HG03135 (cell line): Measurements from ENCODE around the gene AMZ1.
A peak's percentile ranks its signal among the peaks of the same experiment; 100 is the strongest.

Source experiments
- ATAC-seq: cut with Tn5 transposase; IDR thresholded peaks from one replicate; pipeline ENCODE4 v1.9.1; 2021; ENCODE audit warnings: mild to moderate bottlenecking, moderate library complexity; ENCODE audit not compliant: unreplicated experiment

Gene AMZ1, protein sequence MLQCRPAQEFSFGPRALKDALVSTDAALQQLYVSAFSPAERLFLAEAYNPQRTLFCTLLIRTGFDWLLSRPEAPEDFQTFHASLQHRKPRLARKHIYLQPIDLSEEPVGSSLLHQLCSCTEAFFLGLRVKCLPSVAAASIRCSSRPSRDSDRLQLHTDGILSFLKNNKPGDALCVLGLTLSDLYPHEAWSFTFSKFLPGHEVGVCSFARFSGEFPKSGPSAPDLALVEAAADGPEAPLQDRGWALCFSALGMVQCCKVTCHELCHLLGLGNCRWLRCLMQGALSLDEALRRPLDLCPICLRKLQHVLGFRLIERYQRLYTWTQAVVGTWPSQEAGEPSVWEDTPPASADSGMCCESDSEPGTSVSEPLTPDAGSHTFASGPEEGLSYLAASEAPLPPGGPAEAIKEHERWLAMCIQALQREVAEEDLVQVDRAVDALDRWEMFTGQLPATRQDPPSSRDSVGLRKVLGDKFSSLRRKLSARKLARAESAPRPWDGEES

DNA sequence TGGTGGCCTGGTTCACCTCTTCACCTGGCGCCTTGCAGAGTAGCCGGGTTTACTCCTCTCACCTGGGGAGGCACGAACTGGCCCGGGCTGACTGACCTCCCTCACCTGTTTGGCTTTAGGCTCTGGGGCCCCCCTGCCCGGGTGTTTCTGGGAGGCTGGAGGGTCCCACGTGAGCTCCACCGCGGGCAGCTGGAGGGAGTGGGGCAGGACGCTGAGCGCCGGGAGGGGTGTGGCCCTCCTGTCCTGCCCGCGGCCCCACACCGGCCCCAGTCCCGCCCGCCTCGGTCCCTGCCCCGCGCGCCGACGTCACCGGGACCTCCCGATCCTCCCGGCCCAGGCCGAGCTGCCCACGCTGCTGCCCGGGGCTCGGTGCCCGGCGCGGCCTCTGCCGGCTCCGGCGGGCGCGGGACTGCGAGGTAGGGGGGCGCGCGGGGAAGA is at the start of gene AMZ1:
TSS of gene AMZ1 (plus strand) at position 322 of the 438 bp plus-strand sequence. CDS start 12,250 bp downstream, outside the sequence.
- ATAC-seq: no peak

DNA sequence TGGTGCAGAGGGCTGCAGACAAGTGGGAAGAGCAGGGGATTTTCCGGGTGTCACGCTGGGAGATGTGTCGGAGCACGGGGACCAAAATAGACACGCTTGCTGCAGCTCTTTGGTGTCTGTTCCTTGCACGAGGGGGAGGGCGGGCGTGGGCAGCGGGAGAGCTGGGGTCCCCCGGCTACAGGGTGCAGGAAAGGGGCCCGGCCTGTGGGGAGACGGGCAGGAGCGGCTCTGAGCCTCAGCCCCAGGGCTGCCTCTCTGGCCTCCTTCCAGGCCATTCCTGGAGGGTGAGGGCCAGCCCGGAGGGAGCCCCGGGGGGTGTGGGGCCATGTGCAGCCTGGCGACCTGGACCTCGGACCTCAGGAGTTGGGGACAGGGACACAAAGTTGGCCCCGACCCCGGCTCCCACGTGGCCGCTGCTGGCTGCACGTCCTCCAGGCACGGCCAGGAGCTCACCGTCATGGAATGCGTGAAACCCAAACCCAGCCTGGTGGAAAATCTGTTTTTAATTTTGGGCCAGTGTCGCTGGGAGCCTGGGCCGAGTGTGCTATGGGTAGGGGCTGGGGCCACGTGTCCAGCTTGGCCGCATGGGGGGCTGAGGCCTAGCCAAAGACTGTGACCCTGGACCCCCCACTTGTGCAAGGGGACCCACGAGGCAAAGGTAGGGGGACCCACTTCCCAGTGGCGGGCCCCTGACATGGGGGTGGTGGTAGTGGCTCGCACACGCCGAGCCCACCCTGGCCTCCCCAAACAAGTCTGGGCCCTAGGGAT is 49.6 kb upstream of the AMZ1 start:
- no peak for ATAC-seq

DNA sequence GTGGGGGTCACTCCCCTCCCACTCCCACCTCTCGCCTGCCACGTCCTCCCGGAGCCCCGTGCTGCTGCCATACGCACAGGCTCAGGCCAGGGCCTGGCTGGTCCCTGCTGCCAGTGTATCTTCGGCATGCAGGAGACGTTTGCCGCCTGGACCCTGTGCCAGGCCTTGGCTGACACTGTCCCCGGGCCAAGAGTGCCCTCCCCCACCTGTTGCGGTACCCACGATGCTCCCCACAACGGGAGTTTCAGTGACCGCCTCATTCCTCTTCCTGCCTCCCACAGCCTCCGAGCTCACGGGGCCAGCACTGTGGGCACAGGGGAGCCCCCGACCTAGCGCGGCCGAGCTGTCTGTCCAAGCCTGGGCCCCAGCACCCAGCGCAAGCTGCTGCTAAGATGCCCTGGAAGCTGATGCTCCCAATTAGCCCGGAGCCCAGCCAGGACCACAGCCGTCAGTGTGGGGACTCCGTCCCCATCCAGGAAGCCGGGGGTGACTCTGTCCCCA is 48.8 kb upstream of the AMZ1 start:
- ATAC-seq: no peak

DNA sequence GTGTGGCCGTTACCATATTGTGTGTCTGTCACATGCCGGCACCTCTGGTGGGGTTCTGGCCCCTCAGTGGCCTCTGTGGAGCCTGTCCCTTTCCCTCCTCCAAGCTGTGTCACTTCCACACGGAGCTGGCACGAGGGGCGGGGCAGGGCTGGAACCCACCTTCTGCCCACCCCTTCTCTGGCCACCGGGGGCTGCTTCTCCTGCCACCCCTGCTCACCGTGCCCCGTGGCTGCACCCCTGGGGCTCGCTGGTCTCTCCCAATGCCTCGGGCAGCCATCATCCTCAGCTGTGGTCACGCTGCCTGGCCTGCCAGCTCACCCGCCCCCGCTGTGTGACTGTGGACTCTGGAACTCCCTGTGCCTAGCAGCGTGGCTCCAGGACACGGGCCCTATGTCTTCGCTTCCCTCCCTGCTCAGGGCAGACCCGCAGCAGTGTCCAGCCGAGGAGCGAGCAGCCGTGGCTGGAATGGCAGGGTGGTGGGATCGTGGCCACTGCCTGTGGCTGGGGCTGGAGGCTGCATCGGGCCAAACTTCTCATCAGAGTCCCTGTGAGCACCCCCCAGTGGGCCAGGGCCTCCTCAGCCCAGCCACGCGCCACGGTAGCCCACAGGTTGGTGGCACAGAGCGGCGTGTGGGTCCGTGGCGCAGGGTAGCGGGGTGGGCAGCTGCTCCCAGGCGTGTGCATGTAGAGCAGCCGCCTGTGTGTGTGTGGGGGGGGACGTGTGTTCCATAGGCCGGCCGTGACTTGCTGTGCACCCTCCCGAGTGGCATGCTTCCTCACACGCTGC is 48.1 kb upstream of the AMZ1 start:
- ATAC-seq: no peak

DNA sequence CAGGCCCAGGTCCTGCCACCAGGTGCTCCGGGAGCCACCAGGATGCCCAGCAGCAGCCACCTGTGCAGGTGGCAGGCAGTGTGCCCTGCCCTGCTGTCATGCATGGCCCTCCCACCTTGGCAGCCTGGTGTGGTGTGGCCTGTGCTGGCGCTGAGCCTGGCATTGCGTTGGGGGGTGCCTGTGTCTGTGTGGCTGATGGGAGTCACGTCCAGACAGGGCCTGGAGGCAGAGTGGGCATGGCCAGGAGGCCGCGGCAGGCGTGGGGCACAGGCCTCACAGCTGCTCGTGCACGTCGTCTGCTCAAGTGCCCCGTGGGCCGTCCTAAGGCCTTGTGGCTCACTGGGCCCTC is 47.5 kb upstream of the AMZ1 start:
- ATAC-seq: no peak

DNA sequence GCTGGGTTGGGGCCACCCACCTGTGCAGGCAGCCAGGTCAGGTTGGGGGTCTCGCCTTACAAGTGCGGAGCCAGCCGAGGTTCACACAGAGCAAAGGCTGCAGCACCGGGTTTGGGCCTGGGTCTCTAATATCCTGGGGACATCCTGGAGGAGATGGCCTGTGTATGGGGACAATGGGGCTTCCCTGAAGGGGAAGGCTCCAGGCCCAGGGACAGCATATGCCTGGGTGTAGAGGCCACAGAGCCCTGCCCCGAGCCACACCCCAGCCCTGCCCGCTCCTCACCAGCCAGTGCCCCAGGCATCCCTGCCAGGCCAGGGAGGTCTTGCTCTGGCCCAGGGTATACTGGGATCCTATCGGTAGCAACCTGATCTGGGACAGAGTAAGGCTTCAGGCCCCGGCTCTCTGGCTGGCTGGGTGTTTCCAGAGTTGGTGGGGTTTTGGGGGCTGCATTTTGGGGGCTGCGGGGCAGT is 47.1 kb upstream of the AMZ1 start:
- ATAC-seq: no peak

DNA sequence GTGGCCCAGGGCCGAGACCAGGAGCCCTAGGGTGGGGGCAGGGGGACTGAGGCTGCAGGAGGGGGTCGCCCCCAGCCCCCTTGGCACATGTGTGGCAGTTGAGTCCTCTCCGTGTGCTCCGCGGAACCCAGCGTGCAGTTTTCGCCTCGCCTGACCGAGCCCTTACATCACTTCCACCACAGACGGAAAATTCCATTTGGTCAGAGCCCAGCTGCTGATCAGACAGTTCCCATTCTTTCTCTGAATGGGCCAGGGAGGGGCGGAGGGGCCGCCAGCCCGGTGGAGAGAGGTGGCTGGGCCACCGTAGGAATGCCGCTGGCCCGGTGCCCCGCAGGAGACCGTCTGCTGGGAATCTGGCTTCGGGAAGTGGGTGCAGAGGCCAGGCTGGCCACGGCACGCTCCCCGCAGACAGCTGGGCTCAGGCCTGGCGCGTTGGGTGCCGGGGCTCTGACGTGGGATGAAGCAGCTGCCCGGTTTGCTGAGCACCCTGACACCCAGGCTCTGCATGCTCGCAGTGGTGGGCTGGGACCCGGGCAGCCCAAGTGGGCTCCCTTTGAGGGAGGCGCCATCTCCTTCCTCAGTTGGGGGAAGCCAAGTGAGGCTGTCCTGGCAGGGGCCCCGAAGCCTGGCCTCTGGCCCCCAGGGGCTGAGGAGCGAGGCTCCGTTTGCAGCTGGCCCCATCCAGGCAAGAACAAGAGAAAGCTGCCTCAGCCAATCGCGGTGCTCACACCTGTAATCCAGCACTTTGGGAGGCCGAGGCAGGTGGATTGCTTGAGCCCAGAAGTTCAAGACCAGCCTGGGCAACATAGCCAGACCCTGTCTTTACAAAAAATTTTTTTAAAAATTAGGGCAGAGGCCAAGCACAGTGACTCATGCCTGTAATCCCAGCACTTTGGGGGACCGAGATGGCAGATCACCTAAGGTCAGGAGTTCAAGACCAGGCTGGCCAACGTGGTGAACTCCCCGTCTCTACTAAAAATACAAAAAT is 46.3 kb upstream of the AMZ1 start:
- peak; percentile 35 for ATAC-seq

DNA sequence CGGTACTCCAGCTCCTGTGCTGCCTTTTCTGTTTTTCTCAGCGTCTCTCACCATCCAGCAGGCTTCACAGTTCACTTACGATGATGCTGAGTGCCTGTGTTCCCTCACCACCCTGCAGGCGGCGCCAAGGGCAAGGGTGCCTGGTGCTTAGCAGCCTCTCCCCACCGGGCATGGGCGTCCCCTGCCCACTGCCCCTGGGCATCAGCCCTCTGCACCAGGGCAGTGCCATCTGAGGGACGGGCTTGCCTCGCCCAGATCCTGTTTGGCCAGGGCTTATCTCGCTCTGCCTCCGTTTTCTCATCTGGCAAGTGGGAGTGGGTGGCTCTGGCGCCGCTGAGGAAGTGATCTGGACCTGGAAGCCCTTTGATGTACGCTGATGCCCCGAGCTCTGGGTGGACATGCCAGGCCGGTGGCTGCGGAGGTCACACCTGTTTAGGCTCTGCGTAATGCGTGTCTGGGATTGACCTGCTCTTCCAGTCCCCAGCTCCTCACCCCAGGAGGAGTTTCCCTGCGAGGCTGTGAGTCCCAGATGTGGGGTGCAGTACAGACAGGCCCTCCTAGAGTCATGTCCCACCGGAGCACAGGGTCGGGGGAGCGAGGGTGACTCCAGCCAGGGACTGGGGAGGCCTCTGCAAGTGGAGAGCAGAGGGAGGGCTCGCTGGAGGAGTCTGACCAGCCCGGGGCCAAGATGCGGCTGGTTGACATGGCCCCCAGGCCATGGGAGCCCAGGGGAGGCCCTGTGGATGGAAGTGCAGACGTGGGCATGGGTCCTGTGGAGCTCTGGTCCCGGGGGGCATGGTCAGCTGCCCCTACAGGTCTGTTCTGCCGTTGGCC is 44.4 kb upstream of the AMZ1 start:
- no peak for ATAC-seq

DNA sequence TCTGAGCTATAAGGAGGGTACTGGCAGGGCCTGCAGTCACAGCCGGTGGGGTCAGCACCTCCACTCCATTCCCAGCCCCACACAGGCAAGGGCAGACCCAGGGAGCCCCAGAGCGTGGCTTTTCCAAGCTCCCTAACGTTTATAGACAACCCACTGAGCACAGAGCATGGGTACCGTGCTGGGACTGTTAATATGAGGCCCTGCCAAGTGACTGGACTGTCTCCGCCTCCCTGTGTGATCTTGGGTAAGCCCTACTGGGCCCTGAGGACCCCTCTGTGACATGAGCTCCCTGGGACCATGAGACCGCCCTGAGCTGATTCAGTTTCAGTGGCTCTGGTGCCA is 43.8 kb upstream of the AMZ1 start:
- ATAC-seq: no peak

DNA sequence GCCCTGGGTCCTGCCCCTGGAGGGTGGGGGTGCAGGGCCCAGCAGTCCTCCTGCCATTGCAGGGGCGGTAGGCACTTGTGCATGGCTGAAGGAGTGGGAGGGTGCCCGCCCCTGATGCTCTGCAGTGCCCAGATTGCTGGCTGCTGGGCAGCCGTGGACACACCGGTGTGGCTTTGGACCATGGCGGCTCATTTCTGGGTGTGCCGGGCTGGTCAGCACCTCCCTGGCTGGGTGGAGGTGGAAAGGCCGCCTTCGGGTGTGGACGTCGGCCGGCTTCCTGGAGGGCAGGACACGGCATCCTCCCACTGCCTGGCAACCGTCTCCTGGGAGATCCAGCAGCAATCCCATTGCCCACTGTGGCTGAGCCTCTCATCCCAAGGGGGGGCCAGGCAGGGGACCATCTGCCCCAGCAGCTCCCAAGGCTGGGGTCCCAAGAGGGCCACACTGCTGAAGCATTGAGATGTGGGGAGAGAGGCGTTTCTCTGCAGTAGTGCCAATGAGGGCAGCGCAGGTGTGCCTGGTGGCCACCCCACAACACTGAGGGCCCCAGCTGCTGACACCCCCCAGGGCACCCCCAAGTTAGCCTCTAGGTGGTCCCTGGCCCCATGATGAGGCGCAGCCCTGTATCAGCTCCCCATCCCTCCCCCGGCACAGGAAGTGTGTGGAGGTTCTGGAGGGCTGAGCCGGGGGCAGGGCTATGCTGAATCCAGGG is 43.3 kb upstream of the AMZ1 start:
- ATAC-seq: peak; percentile 46

DNA sequence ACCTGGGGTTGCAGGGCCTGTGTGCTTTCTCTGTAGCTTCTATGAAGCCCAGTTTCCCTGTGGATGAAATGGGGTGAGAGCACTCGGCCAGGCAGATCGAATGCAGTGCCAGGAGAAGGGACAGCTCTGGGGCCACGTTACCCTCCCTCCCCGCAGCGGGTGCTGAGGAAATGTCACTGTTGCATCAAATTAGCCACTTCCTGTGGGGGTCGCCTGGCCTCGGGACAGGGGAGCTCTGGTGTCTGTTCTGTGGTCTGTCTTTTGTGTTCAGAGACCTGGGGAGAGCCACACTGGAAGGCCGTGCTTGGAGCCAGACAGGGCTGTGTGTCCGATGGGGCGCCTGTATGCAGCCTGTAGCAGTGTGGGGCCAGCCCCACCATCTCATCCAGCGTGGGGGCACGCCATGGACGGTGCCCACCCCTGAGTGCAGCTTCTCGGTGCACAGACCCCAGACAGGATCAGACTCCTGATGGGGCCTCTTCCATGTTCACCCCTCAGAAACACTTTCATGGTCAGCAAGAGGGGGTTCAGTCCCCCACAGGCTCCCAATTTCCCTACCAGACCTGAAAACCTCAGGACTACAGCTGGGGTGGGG is 42.6 kb upstream of the AMZ1 start:
- ATAC-seq: peak; percentile 51

DNA sequence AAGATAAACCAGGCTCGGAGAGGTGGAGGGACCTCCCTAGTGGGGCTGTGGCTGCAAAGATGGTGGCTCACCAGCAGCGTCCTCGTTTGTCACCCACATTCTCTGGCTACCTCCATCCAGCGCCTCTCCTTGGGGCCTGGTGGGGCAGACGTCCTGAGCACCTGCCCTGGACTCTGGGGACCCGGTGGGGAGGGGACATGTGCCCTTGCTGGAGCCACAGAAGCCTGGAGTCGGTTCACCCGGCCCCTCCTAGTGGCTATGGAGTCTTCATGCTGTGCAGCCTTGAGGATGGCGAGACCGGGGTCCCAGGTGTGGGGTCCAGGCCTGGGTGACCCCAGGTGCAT is 41.7 kb upstream of the AMZ1 start:
- ATAC-seq: no peak

DNA sequence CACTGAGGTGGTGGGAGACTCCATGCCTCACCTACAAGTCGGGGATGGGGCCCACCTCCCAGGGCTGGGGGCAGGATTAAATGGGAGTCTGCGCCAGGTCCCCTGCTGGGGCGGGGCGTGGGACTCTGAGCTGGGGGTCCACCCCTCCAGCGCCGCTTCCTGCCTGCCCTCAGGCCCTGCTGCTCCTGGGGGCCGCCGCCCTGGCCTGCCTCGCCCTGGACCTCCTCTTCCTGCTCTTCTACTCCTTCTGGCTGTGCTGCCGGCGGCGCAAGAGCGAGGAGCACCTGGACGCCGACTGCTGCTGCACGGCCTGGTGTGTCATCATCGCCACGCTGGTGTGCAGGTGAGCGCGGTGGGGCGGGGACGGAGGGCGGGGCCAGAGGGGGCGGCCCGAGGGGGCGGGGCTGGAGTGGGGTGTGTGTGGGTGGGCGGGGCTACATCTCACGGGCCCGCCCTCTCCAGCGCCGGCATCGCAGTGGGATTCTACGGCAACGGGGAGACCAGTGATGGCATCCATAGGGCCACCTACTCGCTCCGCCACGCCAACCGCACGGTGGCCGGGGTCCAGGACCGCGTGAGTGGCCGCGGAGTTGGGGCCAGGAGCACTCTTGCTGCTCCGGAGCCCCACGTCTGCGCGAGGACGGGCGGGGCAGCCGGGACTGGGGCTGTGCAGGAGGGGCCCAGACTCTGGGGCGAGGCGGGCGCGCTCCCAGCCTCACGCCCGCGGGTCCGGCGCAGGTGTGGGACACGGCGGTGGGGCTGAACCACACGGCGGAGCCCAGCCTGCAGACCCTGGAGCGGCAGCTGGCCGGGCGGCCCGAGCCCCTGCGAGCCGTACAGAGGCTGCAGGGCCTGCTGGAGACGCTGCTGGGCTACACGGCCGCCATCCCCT is 41.1 kb upstream of the AMZ1 start:
- ATAC-seq: no peak

DNA sequence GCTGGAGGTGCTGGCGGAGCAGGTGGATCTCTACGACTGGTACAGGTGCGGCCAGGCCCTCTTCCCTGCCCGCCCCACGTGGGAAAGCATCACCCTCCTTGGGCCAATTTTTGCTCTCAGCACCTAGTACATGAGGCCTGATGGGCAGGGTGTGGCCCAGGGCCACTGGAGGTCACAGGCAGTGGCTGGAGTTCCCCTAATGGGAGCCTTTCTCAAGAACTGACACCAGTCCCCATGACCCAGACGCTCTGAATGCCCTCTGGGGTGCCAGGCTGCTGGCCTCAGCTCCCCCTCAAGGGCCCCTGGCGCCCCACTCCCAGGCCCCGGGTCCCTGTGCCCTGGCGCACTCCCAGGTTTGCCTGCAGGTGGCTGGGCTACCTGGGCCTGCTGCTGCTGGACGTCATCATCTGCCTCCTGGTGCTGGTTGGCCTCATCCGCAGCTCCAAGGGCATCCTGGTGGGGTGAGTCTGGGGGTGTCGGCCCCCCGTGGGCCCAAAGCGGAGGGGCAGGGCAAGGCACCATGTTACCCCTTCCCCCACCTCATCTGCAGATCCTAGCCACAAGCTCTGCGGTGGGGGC is 40.3 kb upstream of the AMZ1 start:
- no peak for ATAC-seq

DNA sequence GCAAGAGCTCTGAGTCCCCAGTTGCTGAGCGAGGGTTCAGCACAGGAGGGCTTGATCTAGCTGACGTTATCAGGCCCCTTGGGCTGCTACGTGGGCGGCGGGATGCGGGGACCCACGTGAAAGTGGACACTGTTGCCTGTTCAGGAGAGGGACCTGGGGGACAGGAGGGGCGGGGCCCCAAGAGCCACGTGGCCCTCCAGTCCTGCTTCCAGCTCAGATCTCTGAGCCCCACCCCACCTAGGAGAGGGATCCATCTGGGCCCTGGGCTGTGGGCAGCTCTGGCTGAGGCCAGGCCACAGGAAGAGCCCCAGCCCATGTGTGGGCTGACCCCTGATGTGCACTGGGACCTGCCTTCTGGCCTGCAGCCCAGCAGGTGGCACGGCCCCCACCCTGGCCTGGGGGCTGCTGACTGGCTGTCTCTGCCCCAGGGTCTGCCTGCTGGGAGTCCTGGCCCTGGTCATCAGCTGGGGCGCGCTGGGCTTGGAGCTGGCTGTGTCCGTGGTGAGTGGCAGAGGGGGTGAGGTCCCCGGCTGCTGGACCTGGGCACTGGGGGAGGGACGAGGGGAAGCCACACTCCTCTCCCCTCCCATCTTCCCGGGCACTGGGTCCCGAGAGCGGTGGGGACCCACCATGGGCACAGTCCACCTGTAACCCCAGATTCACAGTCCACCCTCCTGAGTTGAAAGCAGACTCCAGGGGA is 38.7 kb upstream of the AMZ1 start:
- no peak for ATAC-seq

DNA sequence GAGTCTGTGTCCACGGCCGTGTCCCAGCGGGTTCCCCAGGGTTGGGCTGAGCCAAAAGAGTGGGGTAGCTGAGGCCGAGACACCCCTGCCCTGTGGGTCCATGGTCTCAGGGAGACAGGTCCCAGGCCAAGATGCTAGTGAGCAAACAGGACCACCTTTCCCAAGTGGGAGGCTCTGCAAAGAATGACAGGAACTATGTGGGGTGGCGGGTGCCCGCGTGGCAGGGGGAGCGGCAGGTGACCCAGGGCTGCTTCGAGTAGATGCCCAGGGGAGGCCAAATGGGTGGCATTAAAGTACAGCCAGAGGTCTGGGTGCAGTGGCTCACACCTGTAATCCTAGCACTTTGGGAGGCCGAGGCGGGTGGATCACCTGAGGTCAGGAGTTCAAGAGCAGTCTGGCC is 38.0 kb upstream of the AMZ1 start:
- ATAC-seq: no peak
